ENCODE measurements around the gene UCP2.

Gene UCP2

DNA sequence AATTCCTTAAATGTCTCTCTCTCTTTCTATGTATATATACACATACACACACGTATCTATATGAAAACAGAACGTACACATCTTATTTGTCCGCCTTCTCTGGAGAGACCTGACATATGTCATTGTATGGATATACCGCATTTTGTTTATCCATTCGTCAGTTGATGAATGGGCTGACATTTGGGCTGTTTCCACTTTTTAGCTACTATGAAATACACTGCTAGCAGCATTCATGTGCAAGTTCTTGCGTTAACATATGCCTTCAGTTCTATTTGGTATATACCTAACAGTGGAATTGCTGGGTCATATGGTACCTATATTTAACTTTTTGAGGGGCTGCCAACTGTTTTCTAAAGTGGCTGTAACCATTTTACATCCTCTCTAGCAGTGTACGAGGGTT is 49.9 kb downstream of the UCP2 start:
- no peak for ATAC-seq (ENCODE audit: low read depth)
- no peak overlapping the region for H3K27ac ChIP-seq (ENCODE audit: poor library complexity, severe bottlenecking)
- no peaks in the 10 kb centered on the region for H3K27me3 ChIP-seq (ENCODE audit: insufficient read depth, poor library complexity, severe bottlenecking)
- H3K9me3 ChIP-seq (ENCODE audit: severe bottlenecking) = no peaks in the 10 kb centered on the region
- TF ChIP-seq, protein P1, sequence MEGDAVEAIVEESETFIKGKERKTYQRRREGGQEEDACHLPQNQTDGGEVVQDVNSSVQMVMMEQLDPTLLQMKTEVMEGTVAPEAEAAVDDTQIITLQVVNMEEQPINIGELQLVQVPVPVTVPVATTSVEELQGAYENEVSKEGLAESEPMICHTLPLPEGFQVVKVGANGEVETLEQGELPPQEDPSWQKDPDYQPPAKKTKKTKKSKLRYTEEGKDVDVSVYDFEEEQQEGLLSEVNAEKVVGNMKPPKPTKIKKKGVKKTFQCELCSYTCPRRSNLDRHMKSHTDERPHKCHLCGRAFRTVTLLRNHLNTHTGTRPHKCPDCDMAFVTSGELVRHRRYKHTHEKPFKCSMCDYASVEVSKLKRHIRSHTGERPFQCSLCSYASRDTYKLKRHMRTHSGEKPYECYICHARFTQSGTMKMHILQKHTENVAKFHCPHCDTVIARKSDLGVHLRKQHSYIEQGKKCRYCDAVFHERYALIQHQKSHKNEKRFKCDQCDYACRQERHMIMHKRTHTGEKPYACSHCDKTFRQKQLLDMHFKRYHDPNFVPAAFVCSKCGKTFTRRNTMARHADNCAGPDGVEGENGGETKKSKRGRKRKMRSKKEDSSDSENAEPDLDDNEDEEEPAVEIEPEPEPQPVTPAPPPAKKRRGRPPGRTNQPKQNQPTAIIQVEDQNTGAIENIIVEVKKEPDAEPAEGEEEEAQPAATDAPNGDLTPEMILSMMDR (IDR thresholded peaks at IDR 0.05; ENCODE audit: poor library complexity, severe bottlenecking) = no peak
- H3K4me3 ChIP-seq (ENCODE audit: severe bottlenecking) = no peak overlapping the region
- peaks cover 37% of the 10 kb centered on the region for H3K36me3 ChIP-seq (ENCODE audit: low read depth)
- no peaks in the 10 kb centered on the region for H3K4me1 ChIP-seq (ENCODE audit: insufficient read depth, poor library complexity, severe bottlenecking)
- DNase-seq (ENCODE audit: low spot score) = no peak

DNA sequence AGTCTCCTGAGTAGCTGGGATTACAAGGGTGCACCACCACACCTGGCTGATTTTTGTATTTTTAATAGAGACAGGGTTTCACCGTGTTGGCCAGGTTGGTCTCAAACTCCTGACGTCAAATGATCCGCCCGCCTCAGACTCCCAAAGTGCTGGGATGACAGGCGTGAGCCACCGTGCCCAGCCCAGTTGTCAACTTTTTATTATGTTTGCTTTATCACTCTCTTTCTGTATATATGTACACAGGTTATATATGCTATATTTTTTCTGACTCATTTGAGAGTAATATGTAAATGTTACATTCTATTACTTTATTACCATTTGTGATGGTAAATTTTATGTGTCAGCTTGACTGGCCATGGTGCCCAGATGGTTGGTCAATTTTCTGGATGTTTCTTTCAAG is 50.7 kb downstream of the UCP2 start:
- DNase-seq (ENCODE audit: low spot score) (no peak), ATAC-seq (ENCODE audit: low read depth) (no peak)
- H3K27me3 ChIP-seq (ENCODE audit: insufficient read depth, poor library complexity, severe bottlenecking) = no peaks in the 10 kb centered on the region
- H3K36me3 ChIP-seq (ENCODE audit: low read depth) = peaks cover 43% of the 10 kb centered on the region
- H3K4me3 ChIP-seq (ENCODE audit: severe bottlenecking) = no peak overlapping the region
- TF ChIP-seq, protein P1 (IDR thresholded peaks at IDR 0.05; ENCODE audit: poor library complexity, severe bottlenecking) = no peak
- no peaks in the 10 kb centered on the region for H3K9me3 ChIP-seq (ENCODE audit: severe bottlenecking)
- no peaks in the 10 kb centered on the region for H3K4me1 ChIP-seq (ENCODE audit: insufficient read depth, poor library complexity, severe bottlenecking)
- no peak overlapping the region for H3K27ac ChIP-seq (ENCODE audit: poor library complexity, severe bottlenecking)

DNA sequence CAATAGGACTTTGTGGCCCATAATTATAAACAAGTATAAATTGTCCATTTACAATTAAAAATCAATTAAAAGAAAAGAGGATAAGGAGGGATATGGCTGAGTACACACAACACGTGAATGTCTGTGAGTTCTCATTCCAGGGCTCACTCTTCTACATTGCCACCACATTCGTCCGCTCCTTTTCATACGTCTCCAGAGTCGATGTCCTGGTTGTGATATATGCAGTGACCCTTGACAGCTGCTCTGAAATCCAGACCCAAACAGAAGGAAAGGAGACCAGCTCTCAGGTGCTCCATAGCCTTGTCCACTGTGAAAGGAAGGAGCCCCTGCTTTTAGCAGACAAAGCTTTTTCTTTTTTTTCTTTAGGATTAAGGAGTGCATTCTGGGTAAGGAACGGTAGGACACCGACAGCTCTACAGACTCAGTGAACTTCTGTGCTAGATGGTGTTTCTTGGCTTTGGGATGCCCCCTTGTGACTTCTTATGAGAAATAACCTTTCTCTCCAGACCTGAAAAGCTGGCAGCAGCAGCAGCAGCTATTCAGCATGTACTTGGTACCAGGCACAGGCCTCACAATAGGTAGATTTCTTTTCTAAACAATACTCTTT is 51.5 kb downstream of the UCP2 start:
- TF ChIP-seq, protein P1 (IDR thresholded peaks at IDR 0.05; ENCODE audit: poor library complexity, severe bottlenecking) = peak; percentile 42
- H3K27ac ChIP-seq (ENCODE audit: poor library complexity, severe bottlenecking) = no peak overlapping the region

DNA sequence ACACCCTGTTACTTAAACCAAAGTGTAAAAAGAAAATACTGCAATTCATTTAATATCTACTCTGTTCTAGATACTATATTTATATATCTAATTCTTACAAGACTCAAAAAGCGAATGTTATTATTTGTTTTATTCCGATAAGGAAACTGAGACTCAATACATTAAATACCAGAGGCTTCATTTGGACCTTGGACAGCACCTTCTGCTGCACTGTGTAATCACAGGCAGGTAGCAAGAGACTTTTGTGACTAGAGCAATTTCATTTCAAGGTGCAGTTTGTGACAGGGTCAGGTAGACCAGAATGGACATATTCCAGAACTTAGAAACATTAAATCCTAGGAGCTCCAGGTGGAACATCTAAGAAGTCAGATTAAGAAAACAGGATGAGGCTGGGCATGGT is 53.3 kb downstream of the UCP2 start:
- H3K27me3 ChIP-seq (ENCODE audit: insufficient read depth, poor library complexity, severe bottlenecking) = no peaks in the 10 kb centered on the region
- DNase-seq (ENCODE audit: low spot score) = no peak
- H3K4me1 ChIP-seq (ENCODE audit: insufficient read depth, poor library complexity, severe bottlenecking) = no peaks in the 10 kb centered on the region
- peaks cover 61% of the 10 kb centered on the region for H3K36me3 ChIP-seq (ENCODE audit: low read depth)
- TF ChIP-seq, protein P1 (IDR thresholded peaks at IDR 0.05; ENCODE audit: poor library complexity, severe bottlenecking) = no peak
- ATAC-seq (ENCODE audit: low read depth) = no peak
- no peak overlapping the region for H3K4me3 ChIP-seq (ENCODE audit: severe bottlenecking)
- no peaks in the 10 kb centered on the region for H3K9me3 ChIP-seq (ENCODE audit: severe bottlenecking)
- H3K27ac ChIP-seq (ENCODE audit: poor library complexity, severe bottlenecking) = no peak overlapping the region

More for the DNA sequence above, 51.5 kb downstream of the UCP2 start:
- ATAC-seq (ENCODE audit: low read depth) (peak; percentile 67), DNase-seq (ENCODE audit: low spot score) (no peak)
- Histone ChIP-seq H3K4me3 (ENCODE audit: severe bottlenecking) (no peak overlapping the region), H3K4me1 (ENCODE audit: insufficient read depth, poor library complexity, severe bottlenecking) (no peaks in the 10 kb centered on the region), H3K36me3 (ENCODE audit: low read depth) (peaks cover 49% of the 10 kb centered on the region), H3K9me3 (ENCODE audit: severe bottlenecking) (no peaks in the 10 kb centered on the region), H3K27me3 (ENCODE audit: insufficient read depth, poor library complexity, severe bottlenecking) (no peaks in the 10 kb centered on the region)

All from RWPE2 (cell line).